ENCODE measurements around the gene FRMD4B.

DNA sequence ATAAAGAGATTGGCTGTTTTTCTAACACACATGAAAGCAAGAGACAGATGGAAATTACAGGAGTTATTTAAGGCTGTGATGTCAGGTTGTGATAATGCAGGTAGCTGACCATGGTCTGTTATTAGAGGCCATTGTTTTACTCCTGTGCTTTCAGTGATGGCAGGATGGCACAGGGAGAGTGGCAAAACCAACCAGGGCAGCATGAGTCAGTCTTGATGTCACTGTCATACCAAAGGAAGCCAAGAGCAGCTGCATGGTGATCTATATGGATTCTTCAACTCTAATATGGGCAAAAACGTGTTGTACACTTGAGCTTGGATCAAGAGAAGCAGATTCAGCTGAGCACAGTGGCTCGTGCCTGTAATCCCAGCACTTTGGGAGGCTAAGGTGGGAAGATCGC, 171.6 kb downstream of the FRMD4B start:
- TF ChIP-seq, protein P1, sequence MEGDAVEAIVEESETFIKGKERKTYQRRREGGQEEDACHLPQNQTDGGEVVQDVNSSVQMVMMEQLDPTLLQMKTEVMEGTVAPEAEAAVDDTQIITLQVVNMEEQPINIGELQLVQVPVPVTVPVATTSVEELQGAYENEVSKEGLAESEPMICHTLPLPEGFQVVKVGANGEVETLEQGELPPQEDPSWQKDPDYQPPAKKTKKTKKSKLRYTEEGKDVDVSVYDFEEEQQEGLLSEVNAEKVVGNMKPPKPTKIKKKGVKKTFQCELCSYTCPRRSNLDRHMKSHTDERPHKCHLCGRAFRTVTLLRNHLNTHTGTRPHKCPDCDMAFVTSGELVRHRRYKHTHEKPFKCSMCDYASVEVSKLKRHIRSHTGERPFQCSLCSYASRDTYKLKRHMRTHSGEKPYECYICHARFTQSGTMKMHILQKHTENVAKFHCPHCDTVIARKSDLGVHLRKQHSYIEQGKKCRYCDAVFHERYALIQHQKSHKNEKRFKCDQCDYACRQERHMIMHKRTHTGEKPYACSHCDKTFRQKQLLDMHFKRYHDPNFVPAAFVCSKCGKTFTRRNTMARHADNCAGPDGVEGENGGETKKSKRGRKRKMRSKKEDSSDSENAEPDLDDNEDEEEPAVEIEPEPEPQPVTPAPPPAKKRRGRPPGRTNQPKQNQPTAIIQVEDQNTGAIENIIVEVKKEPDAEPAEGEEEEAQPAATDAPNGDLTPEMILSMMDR (IDR thresholded peaks at IDR 0.05): no peak
- TF ChIP-seq POLR2A (IDR thresholded peaks at IDR 0.05) (no peak), POLR2AphosphoS5 (IDR thresholded peaks at IDR 0.05; ENCODE audit: insufficient read depth in 1 of 2, low read depth in 1 of 2) (no peak)

Measured in vagina (tissue), 2 donors.